ENCODE results near the gene CPEB1.
"Not testable (repeated sequence)": the region's sequence is repeated elsewhere in the genome, so short reads cannot be mapped to it uniquely, and the experiment has no call there.

The CPEB1 gene

GRCh38 chr15:82505842-82506241 is 141.3 kb downstream of the CPEB1 start:
- DNase-seq (ENCODE audit: low read depth); in situ Hi-C loops (cut with HindIII; ENCODE audit: low sequenced_read_pairs); H3K4me3 ChIP-seq (ENCODE audit: low read depth, low read length): not testable (repeated sequence)

- in situ Hi-C loops (cut with HindIII; ENCODE audit: low sequenced_read_pairs); DNase-seq (ENCODE audit: low read depth); H3K4me3 ChIP-seq (ENCODE audit: low read depth, low read length): not testable (repeated sequence)
Observed at GRCh38 chr15:82504074-82504473, 143.1 kb downstream of the CPEB1 start.

GRCh38 chr15:82502700-82503339 is 144.3 kb downstream of the CPEB1 start:
- H3K4me3 ChIP-seq (ENCODE audit: low read depth, low read length); in situ Hi-C loops (cut with HindIII; ENCODE audit: low sequenced_read_pairs); DNase-seq (ENCODE audit: low read depth): not testable (repeated sequence)

- H3K4me3 ChIP-seq (ENCODE audit: low read depth, low read length); in situ Hi-C loops (cut with HindIII; ENCODE audit: low sequenced_read_pairs); DNase-seq (ENCODE audit: low read depth): not testable (repeated sequence)
Observed at GRCh38 chr15:82500772-82501171, 146.4 kb downstream of the CPEB1 start.

- H3K4me3 ChIP-seq (ENCODE audit: low read depth, low read length); in situ Hi-C loops (cut with HindIII; ENCODE audit: low sequenced_read_pairs); DNase-seq (ENCODE audit: low read depth): not testable (repeated sequence)
Observed at GRCh38 chr15:82497978-82498377, 149.2 kb downstream of the CPEB1 start.

Data from astrocyte of the cerebellum (primary cell).